ENCODE data around the gene BIK. TPM values are rescaled to one million over a fixed set of nuclear protein-coding genes. Genes with fewer than 3 reads are reported as not detected.

BIK gene
- total RNA-seq, 1 experiment from 2014 or later = 3.2 TPM

DNA sequence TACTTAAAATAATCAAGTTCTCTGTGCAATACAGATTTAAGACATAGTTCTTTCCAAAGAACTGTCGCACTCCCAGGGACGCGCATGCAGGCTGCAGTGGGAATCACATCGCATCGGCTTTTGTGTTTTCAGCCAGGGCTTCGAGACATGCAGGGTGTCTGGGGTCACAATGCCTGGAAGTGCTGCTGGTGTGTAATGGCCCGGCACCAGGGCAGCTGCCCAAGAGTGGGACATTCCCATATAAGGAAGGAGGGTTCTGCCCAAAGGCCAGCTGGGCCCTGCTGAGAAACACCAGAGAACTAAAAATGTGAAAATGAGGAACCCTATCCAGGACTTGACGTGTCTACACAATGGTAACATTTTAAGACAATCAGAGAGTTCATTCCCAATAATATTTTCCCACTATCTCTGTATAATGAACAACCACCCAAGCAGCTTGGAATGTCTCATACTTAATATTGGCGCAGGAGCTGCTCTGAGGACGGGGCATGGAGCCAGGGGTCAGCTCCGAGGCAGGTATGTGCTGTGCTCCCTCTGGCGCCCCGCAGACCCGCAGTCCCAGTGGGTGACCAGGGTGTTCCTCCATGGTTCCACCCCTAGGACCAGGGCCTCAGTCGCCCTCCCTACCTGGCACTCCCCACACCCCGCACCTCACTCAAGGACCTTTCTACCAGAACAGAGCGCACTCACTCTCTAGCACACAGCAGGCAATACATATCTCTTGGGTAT, 21.4 kb downstream of the BIK start (continued):
- TF ChIP-seq SP1 (CRISPR knock-in tag; conservative IDR thresholded peaks at IDR 0.05) (no peak), ZNF121 (CRISPR knock-in tag; IDR thresholded peaks at IDR 0.05) (no peak), NR1H2 (CRISPR knock-in tag; IDR thresholded peaks at IDR 0.05) (no peak)

DNA sequence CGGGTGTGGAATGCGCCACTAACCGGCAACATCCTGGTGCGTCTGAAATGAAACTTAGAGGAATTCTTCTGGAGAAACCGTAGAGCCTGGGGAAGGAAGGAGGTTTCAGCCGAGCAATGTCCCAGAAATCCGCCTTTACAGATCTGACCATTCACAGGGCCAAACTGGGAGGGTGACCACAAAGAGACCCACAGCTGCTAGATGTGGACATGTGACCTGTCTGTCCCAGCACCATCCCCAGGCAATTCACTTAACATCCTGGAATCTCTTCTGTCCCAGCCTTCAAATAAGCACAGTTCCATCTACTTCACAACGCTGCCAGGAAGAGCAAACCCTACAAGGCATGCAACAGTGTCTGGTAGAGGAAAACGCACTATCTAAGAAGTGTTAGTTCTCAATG, 22.9 kb downstream of the BIK start:
- POLR2A ChIA-PET = no interaction called here
- no peak overlapping the region for H3K4me3 Mint-ChIP-seq
- H3K9me3 Mint-ChIP-seq = no peaks in the 10 kb centered on the region
- CTCF ChIA-PET = interaction anchor here (0.6 kb wide), 1 partner anchor 15 kb away, joined by 3 read pairs; no protein-coding TSS in a partner anchor
- H3K27me3 Mint-ChIP-seq (ENCODE audit: low read depth) = no peaks in the 10 kb centered on the region
- peaks cover 9% of the 10 kb centered on the region for H3K4me1 Mint-ChIP-seq
- ATAC-seq (no peak), DNase-seq (ENCODE audit: low spot score) (no peak)
- H3K36me3 Mint-ChIP-seq = peaks cover 30% of the 10 kb centered on the region
- TF ChIP-seq, protein P1, sequence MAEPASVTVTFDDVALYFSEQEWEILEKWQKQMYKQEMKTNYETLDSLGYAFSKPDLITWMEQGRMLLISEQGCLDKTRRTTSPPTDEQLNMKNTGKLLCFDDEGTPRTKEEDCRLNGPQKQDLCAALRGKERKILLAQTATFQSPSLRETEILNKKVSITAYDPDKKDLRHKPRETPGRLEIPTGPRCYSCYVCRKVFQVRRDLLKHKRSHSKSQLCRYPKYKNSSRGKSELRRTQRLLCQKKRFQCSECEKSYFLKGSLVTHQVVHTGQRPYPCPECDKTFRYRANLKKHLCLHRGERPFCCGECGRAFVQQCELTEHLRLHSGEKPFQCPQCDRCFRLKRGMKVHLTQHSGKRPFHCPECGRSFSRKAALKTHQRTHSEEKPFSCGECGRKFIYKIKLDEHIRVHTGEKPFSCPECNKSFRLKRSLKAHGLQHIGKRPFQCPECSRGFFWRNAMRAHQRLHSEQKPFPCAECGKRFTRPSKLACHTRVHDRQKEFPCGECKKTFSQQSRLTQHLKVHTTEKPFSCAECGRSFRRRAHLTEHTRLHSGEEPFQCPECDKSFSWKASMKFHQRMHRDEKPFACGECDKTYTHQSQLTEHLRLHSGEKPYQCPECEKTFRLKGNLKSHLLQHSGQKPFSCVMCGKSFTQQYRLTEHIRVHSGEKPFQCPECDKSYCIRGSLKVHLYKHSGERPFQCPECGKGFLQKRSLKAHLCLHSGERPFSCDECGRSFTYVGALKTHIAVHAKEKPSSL (CRISPR knock-in tag; conservative IDR thresholded peaks at IDR 0.05) = no peak
- no peak for TF ChIP-seq RORB (CRISPR knock-in tag; IDR thresholded peaks at IDR 0.05)
- TF ChIP-seq, protein P2, sequence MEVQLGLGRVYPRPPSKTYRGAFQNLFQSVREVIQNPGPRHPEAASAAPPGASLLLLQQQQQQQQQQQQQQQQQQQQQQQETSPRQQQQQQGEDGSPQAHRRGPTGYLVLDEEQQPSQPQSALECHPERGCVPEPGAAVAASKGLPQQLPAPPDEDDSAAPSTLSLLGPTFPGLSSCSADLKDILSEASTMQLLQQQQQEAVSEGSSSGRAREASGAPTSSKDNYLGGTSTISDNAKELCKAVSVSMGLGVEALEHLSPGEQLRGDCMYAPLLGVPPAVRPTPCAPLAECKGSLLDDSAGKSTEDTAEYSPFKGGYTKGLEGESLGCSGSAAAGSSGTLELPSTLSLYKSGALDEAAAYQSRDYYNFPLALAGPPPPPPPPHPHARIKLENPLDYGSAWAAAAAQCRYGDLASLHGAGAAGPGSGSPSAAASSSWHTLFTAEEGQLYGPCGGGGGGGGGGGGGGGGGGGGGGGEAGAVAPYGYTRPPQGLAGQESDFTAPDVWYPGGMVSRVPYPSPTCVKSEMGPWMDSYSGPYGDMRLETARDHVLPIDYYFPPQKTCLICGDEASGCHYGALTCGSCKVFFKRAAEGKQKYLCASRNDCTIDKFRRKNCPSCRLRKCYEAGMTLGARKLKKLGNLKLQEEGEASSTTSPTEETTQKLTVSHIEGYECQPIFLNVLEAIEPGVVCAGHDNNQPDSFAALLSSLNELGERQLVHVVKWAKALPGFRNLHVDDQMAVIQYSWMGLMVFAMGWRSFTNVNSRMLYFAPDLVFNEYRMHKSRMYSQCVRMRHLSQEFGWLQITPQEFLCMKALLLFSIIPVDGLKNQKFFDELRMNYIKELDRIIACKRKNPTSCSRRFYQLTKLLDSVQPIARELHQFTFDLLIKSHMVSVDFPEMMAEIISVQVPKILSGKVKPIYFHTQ (CRISPR knock-in tag; IDR thresholded peaks at IDR 0.05) = no peak
- TF ChIP-seq ESRRA (CRISPR knock-in tag; IDR thresholded peaks at IDR 0.05; ENCODE audit: borderline replicate concordance) = no peak
- no peak for TF ChIP-seq ZNF671 (CRISPR knock-in tag; IDR thresholded peaks at IDR 0.05)
- TF ChIP-seq SMAD4 (CRISPR knock-in tag; IDR thresholded peaks at IDR 0.05) = no peak
- TF ChIP-seq, protein P3, sequence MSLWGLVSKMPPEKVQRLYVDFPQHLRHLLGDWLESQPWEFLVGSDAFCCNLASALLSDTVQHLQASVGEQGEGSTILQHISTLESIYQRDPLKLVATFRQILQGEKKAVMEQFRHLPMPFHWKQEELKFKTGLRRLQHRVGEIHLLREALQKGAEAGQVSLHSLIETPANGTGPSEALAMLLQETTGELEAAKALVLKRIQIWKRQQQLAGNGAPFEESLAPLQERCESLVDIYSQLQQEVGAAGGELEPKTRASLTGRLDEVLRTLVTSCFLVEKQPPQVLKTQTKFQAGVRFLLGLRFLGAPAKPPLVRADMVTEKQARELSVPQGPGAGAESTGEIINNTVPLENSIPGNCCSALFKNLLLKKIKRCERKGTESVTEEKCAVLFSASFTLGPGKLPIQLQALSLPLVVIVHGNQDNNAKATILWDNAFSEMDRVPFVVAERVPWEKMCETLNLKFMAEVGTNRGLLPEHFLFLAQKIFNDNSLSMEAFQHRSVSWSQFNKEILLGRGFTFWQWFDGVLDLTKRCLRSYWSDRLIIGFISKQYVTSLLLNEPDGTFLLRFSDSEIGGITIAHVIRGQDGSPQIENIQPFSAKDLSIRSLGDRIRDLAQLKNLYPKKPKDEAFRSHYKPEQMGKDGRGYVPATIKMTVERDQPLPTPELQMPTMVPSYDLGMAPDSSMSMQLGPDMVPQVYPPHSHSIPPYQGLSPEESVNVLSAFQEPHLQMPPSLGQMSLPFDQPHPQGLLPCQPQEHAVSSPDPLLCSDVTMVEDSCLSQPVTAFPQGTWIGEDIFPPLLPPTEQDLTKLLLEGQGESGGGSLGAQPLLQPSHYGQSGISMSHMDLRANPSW (CRISPR knock-in tag; conservative IDR thresholded peaks at IDR 0.05; ENCODE audit: low read depth) = no peak
- TF ChIP-seq SOX15 (CRISPR knock-in tag; IDR thresholded peaks at IDR 0.05) = no peak
- TF ChIP-seq HMGA2 (CRISPR knock-in tag; IDR thresholded peaks at IDR 0.05) = no peak
- TF ChIP-seq NFYB (CRISPR knock-in tag; conservative IDR thresholded peaks at IDR 0.05; ENCODE audit: low read depth) = no peak
- TF ChIP-seq, protein P4, sequence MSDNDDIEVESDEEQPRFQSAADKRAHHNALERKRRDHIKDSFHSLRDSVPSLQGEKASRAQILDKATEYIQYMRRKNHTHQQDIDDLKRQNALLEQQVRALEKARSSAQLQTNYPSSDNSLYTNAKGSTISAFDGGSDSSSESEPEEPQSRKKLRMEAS (CRISPR knock-in tag; IDR thresholded peaks at IDR 0.05) = no peak
- TF ChIP-seq GTF2I (CRISPR knock-in tag; conservative IDR thresholded peaks at IDR 0.05) = no peak
- TF ChIP-seq, protein P5, sequence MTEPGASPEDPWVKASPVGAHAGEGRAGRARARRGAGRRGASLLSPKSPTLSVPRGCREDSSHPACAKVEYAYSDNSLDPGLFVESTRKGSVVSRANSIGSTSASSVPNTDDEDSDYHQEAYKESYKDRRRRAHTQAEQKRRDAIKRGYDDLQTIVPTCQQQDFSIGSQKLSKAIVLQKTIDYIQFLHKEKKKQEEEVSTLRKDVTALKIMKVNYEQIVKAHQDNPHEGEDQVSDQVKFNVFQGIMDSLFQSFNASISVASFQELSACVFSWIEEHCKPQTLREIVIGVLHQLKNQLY (CRISPR knock-in tag; IDR thresholded peaks at IDR 0.05) = no peak
- no peak for TF ChIP-seq NFATC4 (CRISPR knock-in tag; IDR thresholded peaks at IDR 0.05)
- TF ChIP-seq MYBL2 (CRISPR knock-in tag; IDR thresholded peaks at IDR 0.05) = no peak
- no peak overlapping the region for H3K27ac Mint-ChIP-seq

Measured in WTC11 (cell line).